Adipocyte (in vitro differentiated cells): Measurements from ENCODE around the gene AMELY.

Experiments
- DNase-seq: peaks from one replicate; pipeline ENCODE4 v3.0.0-alpha.2; 2015; ENCODE audit warnings: low read depth
- H3K27me3 ChIP-seq: replicated peaks from 2 replicates; pipeline ENCODE4 v1.7.0; 2013; ENCODE audit warnings: mild to moderate bottlenecking, low read length, moderate library complexity; ENCODE audit not compliant: control insufficient read depth, insufficient read depth
- H3K36me3 ChIP-seq: 2 replicates; pipeline ENCODE4 v1.7.0; 2013; ENCODE audit warnings: low read length, mild to moderate bottlenecking, moderate library complexity; ENCODE audit not compliant: control insufficient read depth, insufficient read depth, severe bottlenecking
- H3K4me1 ChIP-seq: 2 replicates; pipeline ENCODE4 v1.7.0; 2013; ENCODE audit warnings: mild to moderate bottlenecking, low read length, moderate library complexity; ENCODE audit not compliant: control insufficient read depth, insufficient read depth
- H3K4me3 ChIP-seq: 2 replicates; pipeline ENCODE4 v1.7.0; 2013; ENCODE audit warnings: mild to moderate bottlenecking, low read length, moderate library complexity
- H3K9ac ChIP-seq: 2 replicates; pipeline ENCODE4 v1.7.0; 2013; ENCODE audit warnings: mild to moderate bottlenecking, low read length, moderate library complexity
- H3K9me3 ChIP-seq: 2 replicates; pipeline ENCODE4 v1.7.0; 2013; ENCODE audit warnings: mild to moderate bottlenecking, low read length, moderate library complexity; ENCODE audit not compliant: control insufficient read depth

The AMELY gene, protein sequence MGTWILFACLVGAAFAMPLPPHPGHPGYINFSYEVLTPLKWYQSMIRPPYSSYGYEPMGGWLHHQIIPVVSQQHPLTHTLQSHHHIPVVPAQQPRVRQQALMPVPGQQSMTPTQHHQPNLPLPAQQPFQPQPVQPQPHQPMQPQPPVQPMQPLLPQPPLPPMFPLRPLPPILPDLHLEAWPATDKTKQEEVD

DNA sequence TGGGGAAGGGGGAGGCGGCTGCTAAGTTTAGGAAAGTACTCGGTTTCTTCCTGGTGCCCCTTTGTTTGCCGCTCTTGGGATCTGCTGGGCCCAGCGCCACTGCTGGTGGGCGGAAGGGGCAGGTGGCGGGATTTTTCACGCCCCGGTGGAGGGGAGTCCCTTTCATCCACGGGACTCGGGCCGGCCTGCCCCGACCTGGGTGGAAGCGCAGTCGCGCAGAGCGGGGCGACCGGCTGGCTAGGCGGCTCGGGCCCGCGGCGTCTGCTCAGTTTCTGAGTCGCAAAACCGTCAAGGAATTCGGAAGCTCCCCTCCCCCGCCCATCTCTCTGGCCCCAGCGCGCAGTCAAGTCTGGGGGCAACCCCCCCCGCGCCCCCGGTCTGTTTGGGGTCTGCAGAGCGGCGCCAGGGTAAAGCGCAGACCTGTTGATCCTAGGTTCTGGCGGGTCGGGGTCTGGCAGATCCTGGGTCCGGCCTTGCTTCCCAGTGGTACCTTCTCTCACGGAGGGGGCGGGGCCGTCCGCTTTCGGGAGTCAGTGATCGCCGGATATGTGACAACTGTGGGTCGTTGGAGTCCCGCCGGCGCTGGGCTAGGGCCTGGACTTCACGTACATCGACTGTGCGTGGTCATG is at the start of gene AMELY:
TSS of gene AMELY (minus strand) at position 500 of the 629 bp plus-strand sequence. CDS start 39,144 bp downstream, outside the sequence.
- H3K27me3 ChIP-seq = no peaks in the 10 kb centered on the region

DNA sequence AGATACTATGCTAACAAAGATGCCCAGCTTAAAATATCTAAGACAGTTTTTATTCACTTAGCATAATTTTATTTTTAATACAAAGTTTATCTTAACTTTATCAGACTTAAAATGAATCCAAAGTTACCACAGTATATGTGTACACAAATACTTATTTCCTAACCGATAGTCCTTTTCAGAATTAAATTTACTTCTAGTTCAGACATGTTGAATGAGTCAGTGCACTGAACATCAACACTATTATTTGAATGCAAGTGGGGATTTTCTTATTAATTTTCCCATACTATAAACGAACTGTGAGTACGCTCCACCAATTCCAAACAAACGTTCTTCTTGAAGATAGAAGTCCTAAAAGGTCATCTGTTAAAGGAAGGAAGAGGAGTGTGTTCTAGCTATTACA is 38.4 kb upstream of the AMELY start:
- DNase-seq = no peak
- Histone ChIP-seq H3K9me3 (no peaks in the 10 kb centered on the region), H3K36me3 (no peaks in the 10 kb centered on the region), H3K27me3 (no peaks in the 10 kb centered on the region), H3K9ac (no peak overlapping the region), H3K4me1 (no peaks in the 10 kb centered on the region), H3K4me3 (no peak overlapping the region)

More for the DNA sequence above, at the start of gene AMELY:
- Histone ChIP-seq H3K9ac (no peak within 1 kb of the TSS), H3K36me3 (no peaks in the 10 kb centered on the region), H3K4me1 (no peaks in the 10 kb centered on the region), H3K4me3 (no peak within 1 kb of the TSS), H3K9me3 (no peaks in the 10 kb centered on the region)
- no peak for DNase-seq

DNA sequence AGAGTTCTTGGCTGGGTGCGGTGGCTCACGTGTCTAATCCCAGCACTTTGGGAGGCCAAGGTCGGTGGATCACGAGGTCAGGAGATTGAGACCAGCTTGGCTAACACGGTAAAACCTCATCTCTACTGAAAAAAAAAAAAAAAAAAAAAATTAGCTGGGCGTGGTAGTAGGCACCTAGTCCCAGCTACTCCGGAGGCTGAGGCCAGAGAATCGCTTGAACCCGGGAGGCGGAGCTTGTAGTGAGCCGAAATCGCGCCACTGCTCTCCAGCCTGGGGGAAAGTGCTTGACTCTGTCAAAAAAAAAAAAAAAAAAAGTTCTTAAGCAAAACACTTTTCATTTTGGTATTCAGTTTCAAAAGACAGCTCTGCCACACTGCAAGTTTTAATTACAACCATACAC is 36.8 kb upstream of the AMELY start:
- Histone ChIP-seq H3K9me3 (no peaks in the 10 kb centered on the region), H3K9ac (no peak overlapping the region), H3K27me3 (no peaks in the 10 kb centered on the region), H3K4me1 (no peaks in the 10 kb centered on the region), H3K4me3 (no peak overlapping the region), H3K36me3 (no peaks in the 10 kb centered on the region)
- DNase-seq = no peak

DNA sequence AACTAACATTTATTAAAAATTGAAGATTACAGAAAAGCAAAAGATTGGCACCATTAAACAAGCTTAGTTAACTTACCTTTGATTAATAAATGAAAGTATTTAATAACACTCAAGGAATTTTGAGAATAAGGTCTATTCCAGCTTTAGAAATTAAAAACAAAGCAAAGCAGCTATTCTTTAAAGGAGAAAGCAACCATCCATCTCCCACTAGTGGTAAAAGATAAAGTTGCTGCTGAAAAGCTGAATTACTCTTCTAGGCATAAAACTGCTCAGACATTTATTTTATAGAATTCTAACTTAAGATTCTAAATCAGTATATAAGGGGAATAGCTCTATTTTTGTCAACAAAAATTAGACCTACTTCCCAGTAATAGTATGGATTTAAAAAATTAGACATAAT is 36.1 kb upstream of the AMELY start:
- Histone ChIP-seq H3K36me3 (no peaks in the 10 kb centered on the region), H3K27me3 (no peaks in the 10 kb centered on the region), H3K9ac (no peak overlapping the region), H3K9me3 (no peaks in the 10 kb centered on the region), H3K4me3 (no peak overlapping the region), H3K4me1 (no peaks in the 10 kb centered on the region)
- DNase-seq = no peak

DNA sequence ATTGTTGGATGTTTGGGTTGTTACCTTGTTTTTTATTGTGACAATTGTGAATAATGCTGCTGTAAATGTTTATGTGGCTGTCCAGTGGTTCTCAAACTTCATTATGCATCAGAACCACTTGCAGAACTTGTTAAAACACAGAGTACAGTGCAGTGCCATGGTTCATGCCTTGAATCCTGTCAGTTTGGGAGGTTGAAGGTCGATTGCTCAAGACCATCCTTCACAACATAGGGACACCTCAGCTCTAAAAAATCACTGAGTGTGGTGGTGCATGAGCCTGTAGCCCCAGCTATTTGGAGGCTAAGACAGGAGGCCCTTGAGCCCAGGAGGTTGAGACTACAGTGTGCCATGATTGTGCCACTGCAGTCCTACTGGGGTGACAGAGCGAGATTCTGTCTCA is 23.9 kb upstream of the AMELY start:
- Histone ChIP-seq H3K27me3 (no peaks in the 10 kb centered on the region), H3K4me1 (no peaks in the 10 kb centered on the region), H3K9me3 (no peaks in the 10 kb centered on the region), H3K9ac (no peak overlapping the region), H3K4me3 (no peak overlapping the region), H3K36me3 (no peaks in the 10 kb centered on the region)
- no peak for DNase-seq

DNA sequence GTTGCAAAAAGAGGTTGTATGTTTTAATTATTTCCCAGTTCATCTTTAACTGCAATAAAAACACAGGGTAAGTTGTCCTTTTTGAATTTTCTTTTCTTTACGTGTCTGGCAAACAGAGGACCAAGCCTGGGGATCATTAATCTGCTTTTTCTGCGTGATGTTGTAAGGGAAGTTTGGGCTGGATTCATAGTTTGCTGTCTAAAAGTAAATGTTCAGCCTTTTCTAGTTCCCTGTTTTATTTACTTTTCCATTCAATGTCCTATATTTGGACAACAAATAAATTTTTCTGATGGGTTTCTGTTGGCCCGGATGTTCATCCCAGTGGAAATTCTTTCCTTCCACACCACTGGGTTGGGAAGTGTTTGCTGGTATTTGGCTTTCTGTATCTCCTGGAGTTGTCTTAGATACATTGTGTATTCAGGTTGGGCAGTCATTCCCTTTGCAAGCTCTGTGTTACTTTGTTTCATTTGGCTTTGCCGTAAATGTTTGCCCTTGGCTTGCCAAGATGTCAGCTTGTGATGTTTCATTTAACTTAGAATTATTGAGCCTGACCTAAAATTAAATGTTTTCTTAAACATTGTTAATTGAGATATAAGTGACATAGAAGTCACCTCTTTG is 20.3 kb upstream of the AMELY start:
- Histone ChIP-seq H3K36me3 (no peaks in the 10 kb centered on the region), H3K27me3 (no peaks in the 10 kb centered on the region), H3K9ac (no peak overlapping the region), H3K4me1 (no peaks in the 10 kb centered on the region), H3K9me3 (no peaks in the 10 kb centered on the region), H3K4me3 (no peak overlapping the region)
- no peak for DNase-seq

DNA sequence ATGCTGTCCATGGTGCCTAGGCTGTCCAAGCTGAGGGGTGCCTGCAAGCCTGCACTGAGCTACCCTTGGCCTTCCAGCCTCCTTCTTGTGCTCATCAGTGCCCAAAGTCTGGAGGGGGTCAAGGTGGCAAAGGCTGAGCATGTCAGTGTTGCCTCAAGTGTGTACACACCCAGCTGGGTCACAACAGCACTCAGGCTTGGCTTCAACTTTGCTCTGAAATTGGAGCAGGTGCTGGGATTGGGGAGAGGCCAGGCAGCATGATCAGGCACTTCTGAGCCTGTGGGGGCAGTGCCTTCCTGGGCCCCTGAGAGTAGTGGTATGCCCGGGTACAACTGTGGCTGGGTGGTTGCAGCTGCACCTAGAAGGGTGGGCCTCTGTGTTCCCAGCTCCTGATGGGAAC is 17.7 kb upstream of the AMELY start:
- Histone ChIP-seq H3K9me3 (no peaks in the 10 kb centered on the region), H3K9ac (no peak overlapping the region), H3K4me3 (no peak overlapping the region), H3K4me1 (no peaks in the 10 kb centered on the region), H3K36me3 (no peaks in the 10 kb centered on the region), H3K27me3 (no peaks in the 10 kb centered on the region)
- no peak for DNase-seq

DNA sequence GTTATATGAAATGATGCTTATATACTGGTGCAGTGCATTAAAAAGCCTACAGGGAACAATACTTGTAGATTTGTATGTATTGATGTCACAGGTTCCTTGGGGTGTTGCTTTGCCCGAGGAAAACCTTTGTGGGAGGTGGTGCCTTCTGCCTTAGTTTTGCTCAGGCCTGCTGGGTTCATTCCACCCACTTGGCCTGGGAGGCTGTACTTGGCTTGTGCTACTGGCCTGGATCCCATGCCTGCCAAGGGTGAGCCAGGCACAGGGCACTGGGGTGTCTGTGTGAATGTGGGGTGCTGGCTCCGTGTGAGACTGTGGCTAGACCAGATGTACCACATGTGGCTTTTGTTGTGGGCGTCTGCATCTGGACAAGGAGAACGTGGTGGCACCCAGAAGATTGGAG is 16.7 kb upstream of the AMELY start:
- Histone ChIP-seq H3K9ac (no peak overlapping the region), H3K27me3 (no peaks in the 10 kb centered on the region), H3K36me3 (no peaks in the 10 kb centered on the region), H3K9me3 (no peaks in the 10 kb centered on the region), H3K4me1 (no peaks in the 10 kb centered on the region), H3K4me3 (no peak overlapping the region)
- no peak for DNase-seq

DNA sequence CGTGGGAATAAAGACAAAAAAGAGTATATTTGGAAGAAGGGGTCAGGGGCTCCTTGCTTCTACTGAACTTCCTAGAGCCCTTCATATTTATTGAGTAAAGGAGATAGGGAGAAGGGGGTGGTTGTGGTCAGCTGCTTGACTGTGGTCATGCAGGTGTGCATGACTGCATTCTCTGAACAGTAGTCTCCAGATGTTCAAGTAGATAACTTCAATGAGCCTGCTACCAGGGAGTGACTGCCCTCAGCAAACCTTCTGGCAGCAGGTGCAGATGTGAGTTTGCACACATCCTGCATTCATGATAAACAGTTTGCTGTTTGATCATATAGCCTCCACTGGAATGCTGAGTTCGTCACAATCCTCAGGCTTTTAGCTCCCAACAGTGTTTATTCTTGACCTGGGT is 9.5 kb upstream of the AMELY start:
- no peaks in the 10 kb centered on the region for H3K36me3 ChIP-seq
- no peaks in the 10 kb centered on the region for H3K4me1 ChIP-seq
- H3K4me3 ChIP-seq = no peak overlapping the region
- no peak for DNase-seq
- H3K9me3 ChIP-seq = no peaks in the 10 kb centered on the region
- no peaks in the 10 kb centered on the region for H3K27me3 ChIP-seq
- H3K9ac ChIP-seq = no peak overlapping the region

DNA sequence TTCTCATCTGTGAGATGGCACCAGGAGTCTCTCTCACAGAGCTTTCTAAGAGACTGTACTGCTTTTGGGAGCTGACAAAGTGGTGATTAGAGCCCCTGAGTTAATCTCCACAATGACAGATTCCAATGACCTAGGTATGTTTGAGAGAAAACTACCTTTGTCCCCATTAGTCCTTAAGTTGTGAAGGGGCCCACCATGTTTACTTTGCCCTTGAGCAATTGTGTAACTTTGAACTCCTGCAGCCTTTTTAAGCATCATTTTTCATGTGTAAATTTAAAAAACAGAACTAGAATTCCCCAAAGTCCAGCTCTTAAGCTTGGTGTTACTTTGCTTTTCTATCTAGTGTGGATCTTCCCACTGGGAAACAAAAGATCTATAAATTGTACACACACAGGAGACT is 1.8 kb upstream of the AMELY start:
- H3K4me1 ChIP-seq = no peaks in the 10 kb centered on the region
- H3K27me3 ChIP-seq = no peaks in the 10 kb centered on the region
- H3K36me3 ChIP-seq = no peaks in the 10 kb centered on the region
- DNase-seq = no peak
- H3K9ac ChIP-seq = no peak overlapping the region
- H3K9me3 ChIP-seq = no peaks in the 10 kb centered on the region
- no peak overlapping the region for H3K4me3 ChIP-seq

DNA sequence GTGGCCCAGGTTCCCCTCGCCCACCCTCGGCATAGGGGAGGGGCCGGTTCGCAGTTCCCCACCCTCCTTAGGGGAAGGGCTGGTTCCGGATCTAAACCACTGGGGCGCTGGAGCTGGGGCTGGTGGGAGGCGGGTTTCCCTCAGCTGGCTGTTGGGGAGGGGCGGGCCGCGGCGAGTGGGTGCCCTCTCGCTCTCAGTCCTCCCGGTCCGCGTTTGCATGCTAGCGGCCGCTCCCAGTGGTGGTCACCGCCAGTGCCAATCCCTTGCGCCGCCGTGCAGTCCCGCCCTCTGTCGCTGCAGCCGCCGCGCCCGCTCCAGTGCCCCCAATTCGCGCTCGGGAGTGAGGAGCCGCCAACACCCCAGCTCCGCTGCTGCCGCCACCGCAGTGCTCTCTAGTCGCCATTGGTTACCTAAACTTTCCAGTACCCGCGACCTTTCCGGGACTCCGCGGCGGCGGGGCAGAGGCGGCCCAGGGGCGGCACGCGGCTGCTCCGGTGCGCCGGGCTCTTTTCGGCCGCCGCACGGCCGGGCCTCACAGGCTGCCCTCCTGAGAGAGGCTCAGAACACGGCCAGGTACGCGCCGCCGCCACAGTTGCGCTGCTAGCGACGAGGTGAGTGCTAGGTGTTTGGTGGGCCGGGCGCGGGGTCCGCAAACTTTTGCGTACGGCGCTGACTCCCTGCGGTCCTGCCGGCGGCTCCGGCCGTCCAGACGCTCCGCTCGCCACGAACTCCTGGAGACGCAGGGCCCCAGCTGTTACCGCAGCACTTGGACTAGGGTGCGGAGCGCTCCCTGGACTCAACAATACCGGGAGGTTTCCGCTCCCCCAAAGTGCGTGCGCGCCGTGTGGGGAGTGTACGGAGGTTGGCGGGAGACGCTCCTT is 940 bp downstream of the AMELY start, which contains the start of gene TBL1Y:
TSS of gene TBL1Y (plus strand) at position 326 of the 881 bp plus-strand sequence. CDS start 114,388 bp downstream, outside the sequence.
- Histone ChIP-seq H3K27me3 (no peaks in the 10 kb centered on the region), H3K4me3 (no peak within 1 kb of the TSS), H3K9ac (no peak within 1 kb of the TSS), H3K36me3 (no peaks in the 10 kb centered on the region), H3K4me1 (no peaks in the 10 kb centered on the region), H3K9me3 (no peaks in the 10 kb centered on the region)
- no peak for DNase-seq
